SK-N-SH (cell line): ENCODE results near the gene OPHN1. TPM values are rescaled to one million over a fixed set of nuclear protein-coding genes. Genes with fewer than 3 reads are reported as not detected.

Source experiments
- CTCF ChIA-PET: fragments of 300-600, 350-600 bp; formaldehyde crosslinking; extraction: SDS; loops from one replicate; lab custom pipeline; 2021; lab: Yijun Ruan, JAX
- POLR2A ChIA-PET: fragments of 350-600 bp; sonication (Branson Sonifier 250); formaldehyde crosslinking; extraction: SDS; loops from one replicate; lab custom pipeline; 2020; ENCODE audit warnings: antibody characterized with exemption, inconsistent platforms; lab: Yijun Ruan, JAX
- DNase-seq: peaks from one replicate; pipeline ENCODE4 v3.0.0; 2012
- H2AFZ ChIP-seq: fragments of 200-600 bp; sonication (generic); 2 replicates; pipeline ENCODE4 v1.8.1; 2016; ENCODE audit warnings: antibody characterized with exemption, mild to moderate bottlenecking, low read depth
- H3F3A ChIP-seq: fragments of 200-600 bp; sonication (generic); replicated peaks from 2 replicates; pipeline ENCODE3; 2016; ENCODE audit warnings: antibody characterized with exemption, mild to moderate bottlenecking; ENCODE audit not compliant: insufficient read depth
- H3K27ac ChIP-seq, 2 experiments: fragments of 200-500 bp in 1 of 2; fragments of 200-600 bp in 1 of 2; sonication (Bioruptor generic) in 1 of 2; sonication (generic), shearing (Covaris generic) in 1 of 2; 2 replicates each; pipeline versions ENCODE4 v1.5.1 to v1.6.1; 2014 to 2016; ENCODE audit warnings: low read depth in 2 of 2, inconsistent platforms in 1 of 2, low read length in 1 of 2, mild to moderate bottlenecking in 1 of 2, mixed read lengths in 1 of 2
- H3K27me3 ChIP-seq: fragments of 200-600 bp; sonication (generic), shearing (Covaris generic); 2 replicates; pipeline ENCODE4 v1.6.1; 2016; ENCODE audit warnings: mixed run types; ENCODE audit not compliant: insufficient read depth
- H3K36me3 ChIP-seq, 2 experiments: fragments of 200-500 bp in 1 of 2; fragments of 200-600 bp in 1 of 2; sonication (Bioruptor generic) in 1 of 2; sonication (generic) in 1 of 2; replicated peaks in 1 of 2; 2 replicates each; pipeline versions ENCODE3 to v1.5.1; 2014 to 2016; ENCODE audit warnings: low read length in 1 of 2, mild to moderate bottlenecking in 1 of 2; ENCODE audit not compliant: insufficient read depth in 2 of 2, control insufficient read depth in 1 of 2
- H3K4me1 ChIP-seq, 2 experiments: fragments of 200-500 bp in 1 of 2; fragments of 200-600 bp in 1 of 2; sonication (Bioruptor generic) in 1 of 2; sonication (generic), shearing (Covaris generic) in 1 of 2; 2 replicates each; pipeline versions ENCODE4 v1.5.1 to v1.6.1; 2014 to 2016; ENCODE audit warnings: low read depth in 1 of 2, low read length in 1 of 2, mixed run types in 1 of 2; ENCODE audit not compliant: insufficient read depth in 2 of 2, control insufficient read depth in 1 of 2
- H3K4me2 ChIP-seq: fragments of 200-600 bp; sonication (generic), shearing (Covaris generic); 2 replicates; pipeline ENCODE4 v1.6.1; 2017; ENCODE audit warnings: mixed run types
- H3K4me3 ChIP-seq, 2 experiments: fragments of 200-500 bp in 1 of 2; fragments of 200-600 bp in 1 of 2; sonication (Bioruptor generic) in 1 of 2; sonication (generic), shearing (Covaris generic) in 1 of 2; 2 replicates each; pipeline versions ENCODE4 v1.5.1 to v1.8.1; 2014 to 2016; ENCODE audit warnings: low read depth in 2 of 2, inconsistent platforms in 1 of 2, low read length in 1 of 2, mild to moderate bottlenecking in 1 of 2, mixed read lengths in 1 of 2, moderate library complexity in 1 of 2
- H3K79me2 ChIP-seq: fragments of 200-600 bp; sonication (generic); 2 replicates; pipeline ENCODE4 v1.8.1; 2017; ENCODE audit warnings: mild to moderate bottlenecking; ENCODE audit not compliant: insufficient read depth
- H3K9ac ChIP-seq: fragments of 200-600 bp; sonication (generic); 2 replicates; pipeline ENCODE4 v1.6.1; 2017; ENCODE audit warnings: mixed run types
- H3K9me2 ChIP-seq: fragments of 200-600 bp; sonication (generic); 2 replicates; pipeline ENCODE4 v1.6.1; 2017; ENCODE audit warnings: mixed run types
- H3K9me3 ChIP-seq: fragments of 200-600 bp; sonication (generic); 2 replicates; pipeline ENCODE4 v1.6.1; 2017; ENCODE audit warnings: mixed run types, mild to moderate bottlenecking, moderate library complexity
- H4K20me1 ChIP-seq: fragments of 200-600 bp; sonication (generic); 2 replicates; pipeline ENCODE4 v1.6.1; 2017; ENCODE audit warnings: mild to moderate bottlenecking, mixed run types; ENCODE audit not compliant: insufficient read depth
- CHD2 ChIP-seq: fragments of 150-350 bp; IDR thresholded peaks from 2 replicates; pipeline ENCODE4 v1.6.1; 2018; ENCODE audit warnings: low read length; ENCODE audit not compliant: partially characterized antibody
- ELF1 ChIP-seq: IDR thresholded peaks from 2 replicates; pipeline ENCODE4 v1.4.0; 2012
- FOXJ3 ChIP-seq: sonication (generic); formaldehyde crosslinking; IDR thresholded peaks from 2 replicates; pipeline ENCODE4 v1.5.1; 2020; ENCODE audit warnings: mild to moderate bottlenecking, missing genetic modification reagents
- GABPA ChIP-seq: IDR thresholded peaks from 2 replicates; pipeline ENCODE4 v1.4.0; 2012; ENCODE audit warnings: low read depth, mild to moderate bottlenecking
- JUND ChIP-seq: IDR thresholded peaks from 2 replicates; pipeline ENCODE4 v1.4.0; 2012
- MAX ChIP-seq: IDR thresholded peaks from 2 replicates; pipeline ENCODE4 v1.4.0; 2012; ENCODE audit warnings: low read depth
- MEF2A ChIP-seq: IDR thresholded peaks from 2 replicates; pipeline ENCODE4 v1.4.0; 2012; ENCODE audit warnings: low read depth, borderline replicate concordance
- MXI1 ChIP-seq: IDR thresholded peaks from 2 replicates; pipeline ENCODE4 v1.6.1; 2012; ENCODE audit warnings: mild to moderate bottlenecking, low read depth, low read length, improper control_type of control experiment
- NRF1 ChIP-seq: IDR thresholded peaks from 2 replicates; pipeline ENCODE4 v1.6.1; 2012; ENCODE audit warnings: low read depth, mild to moderate bottlenecking, low read length
- RAD21 ChIP-seq: IDR thresholded peaks from 2 replicates; pipeline ENCODE4 v1.6.1; 2012; ENCODE audit warnings: mild to moderate bottlenecking, low read length
- RFX5 ChIP-seq: IDR thresholded peaks from 2 replicates; pipeline ENCODE4 v1.6.1; 2012; ENCODE audit warnings: mild to moderate bottlenecking, improper control_type of control experiment, low read length
- SIN3A ChIP-seq: IDR thresholded peaks from 2 replicates; pipeline ENCODE4 v1.6.1; 2012; ENCODE audit warnings: low read depth, mild to moderate bottlenecking, low read length, moderate library complexity, borderline replicate concordance
- SMC3 ChIP-seq: IDR thresholded peaks from 2 replicates; pipeline ENCODE4 v1.6.1; 2012; ENCODE audit warnings: low read depth, low read length, improper control_type of control experiment
- TAF1 ChIP-seq: IDR thresholded peaks from 2 replicates; pipeline ENCODE4 v1.6.1; 2012; ENCODE audit warnings: low read depth, mild to moderate bottlenecking, low read length, moderate library complexity, borderline replicate concordance
- TCF12 ChIP-seq: IDR thresholded peaks from 2 replicates; pipeline ENCODE4 v1.4.0; 2012
- YY1 ChIP-seq: IDR thresholded peaks from 2 replicates; pipeline ENCODE4 v1.4.0; 2012; ENCODE audit warnings: low read depth, mild to moderate bottlenecking
- WGBS: methylation state at CpG from one replicate; pipeline ENCODE4 v1.1.6; 2017; ENCODE audit warnings: low lambda C conversion rate; 5-methylcytosine and 5-hydroxymethylcytosine counted together
- polyA plus RNA-seq, 3 experiments: library from polyadenylated mRNA; depleted of rRNA; stranded (reverse); fragments of >200 nt; gene quantifications; 2 replicates each; pipeline ENCODE4 v1.2.3, GENCODE V29; 2012
- TF ChIP-seq, protein P1 (sequence below): fragments of 150-350 bp; IDR thresholded peaks from 2 replicates; pipeline ENCODE4 v1.6.1; 2016; ENCODE audit warnings: mild to moderate bottlenecking, low read depth, low read length
- TF ChIP-seq, protein P2 (sequence below): fragments of 150-350 bp; IDR thresholded peaks from 2 replicates; pipeline ENCODE4 v1.6.1; 2017; ENCODE audit warnings: antibody characterized with exemption, low read length, low read depth, borderline replicate concordance
- TF ChIP-seq, protein P3 (sequence below): IDR thresholded peaks from 2 replicates; pipeline ENCODE4 v1.6.1; 2012; ENCODE audit warnings: mild to moderate bottlenecking, low read depth, low read length, moderate library complexity
- TF ChIP-seq, protein P4 (sequence below): IDR thresholded peaks from 2 replicates; pipeline ENCODE4; 2012

Gene OPHN1
- polyA plus RNA-seq, 1 of the 3 experiments (the other 2 are of a cell fraction): 1.7 TPM

GRCh38 chrX:68186552-68187262 is 246.6 kb downstream of the OPHN1 start:
- Histone ChIP-seq H3K79me2 (no peaks in the 10 kb centered on the region), H3K9ac (no peak overlapping the region), H3K9me2 (no peaks in the 10 kb centered on the region), H3K4me2 (no peak overlapping the region), H2AFZ (no peak overlapping the region), H4K20me1 (no peaks in the 10 kb centered on the region), H3K36me3 (no peaks in the 10 kb centered on the region), H3K4me1 (no peaks in the 10 kb centered on the region), H3K9me3 (no peaks in the 10 kb centered on the region), H3F3A (no peaks in the 10 kb centered on the region), H3K27ac (no peak overlapping the region), H3K4me3 (no peak overlapping the region), H3K27me3 (no peaks in the 10 kb centered on the region)
- CTCF ChIA-PET: interaction anchor here (2.0 kb wide), 1 partner anchor 10 kb away, joined by 7 read pairs; no protein-coding TSS in a partner anchor
- 19% methylated on average over 2 of the region's 2 CpGs for WGBS
- POLR2A ChIA-PET: no interaction called here
- TF ChIP-seq SIN3A (no peak), SMC3 (no peak), ELF1 (no peak), MAX (no peak), GABPA (no peak), MXI1 (no peak), YY1 (no peak), NRF1 (no peak), RAD21 (no peak), JUND (no peak), MEF2A (no peak), RFX5 (no peak), FOXJ3 (CRISPR knock-in tag) (no peak), TAF1 (no peak), CHD2 (no peak), TCF12 (no peak)
- TF ChIP-seq, protein P1, sequence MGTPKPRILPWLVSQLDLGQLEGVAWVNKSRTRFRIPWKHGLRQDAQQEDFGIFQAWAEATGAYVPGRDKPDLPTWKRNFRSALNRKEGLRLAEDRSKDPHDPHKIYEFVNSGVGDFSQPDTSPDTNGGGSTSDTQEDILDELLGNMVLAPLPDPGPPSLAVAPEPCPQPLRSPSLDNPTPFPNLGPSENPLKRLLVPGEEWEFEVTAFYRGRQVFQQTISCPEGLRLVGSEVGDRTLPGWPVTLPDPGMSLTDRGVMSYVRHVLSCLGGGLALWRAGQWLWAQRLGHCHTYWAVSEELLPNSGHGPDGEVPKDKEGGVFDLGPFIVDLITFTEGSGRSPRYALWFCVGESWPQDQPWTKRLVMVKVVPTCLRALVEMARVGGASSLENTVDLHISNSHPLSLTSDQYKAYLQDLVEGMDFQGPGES: no peak
- TF ChIP-seq, protein P2, sequence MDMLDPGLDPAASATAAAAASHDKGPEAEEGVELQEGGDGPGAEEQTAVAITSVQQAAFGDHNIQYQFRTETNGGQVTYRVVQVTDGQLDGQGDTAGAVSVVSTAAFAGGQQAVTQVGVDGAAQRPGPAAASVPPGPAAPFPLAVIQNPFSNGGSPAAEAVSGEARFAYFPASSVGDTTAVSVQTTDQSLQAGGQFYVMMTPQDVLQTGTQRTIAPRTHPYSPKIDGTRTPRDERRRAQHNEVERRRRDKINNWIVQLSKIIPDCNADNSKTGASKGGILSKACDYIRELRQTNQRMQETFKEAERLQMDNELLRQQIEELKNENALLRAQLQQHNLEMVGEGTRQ: no peak
- TF ChIP-seq, protein P3, sequence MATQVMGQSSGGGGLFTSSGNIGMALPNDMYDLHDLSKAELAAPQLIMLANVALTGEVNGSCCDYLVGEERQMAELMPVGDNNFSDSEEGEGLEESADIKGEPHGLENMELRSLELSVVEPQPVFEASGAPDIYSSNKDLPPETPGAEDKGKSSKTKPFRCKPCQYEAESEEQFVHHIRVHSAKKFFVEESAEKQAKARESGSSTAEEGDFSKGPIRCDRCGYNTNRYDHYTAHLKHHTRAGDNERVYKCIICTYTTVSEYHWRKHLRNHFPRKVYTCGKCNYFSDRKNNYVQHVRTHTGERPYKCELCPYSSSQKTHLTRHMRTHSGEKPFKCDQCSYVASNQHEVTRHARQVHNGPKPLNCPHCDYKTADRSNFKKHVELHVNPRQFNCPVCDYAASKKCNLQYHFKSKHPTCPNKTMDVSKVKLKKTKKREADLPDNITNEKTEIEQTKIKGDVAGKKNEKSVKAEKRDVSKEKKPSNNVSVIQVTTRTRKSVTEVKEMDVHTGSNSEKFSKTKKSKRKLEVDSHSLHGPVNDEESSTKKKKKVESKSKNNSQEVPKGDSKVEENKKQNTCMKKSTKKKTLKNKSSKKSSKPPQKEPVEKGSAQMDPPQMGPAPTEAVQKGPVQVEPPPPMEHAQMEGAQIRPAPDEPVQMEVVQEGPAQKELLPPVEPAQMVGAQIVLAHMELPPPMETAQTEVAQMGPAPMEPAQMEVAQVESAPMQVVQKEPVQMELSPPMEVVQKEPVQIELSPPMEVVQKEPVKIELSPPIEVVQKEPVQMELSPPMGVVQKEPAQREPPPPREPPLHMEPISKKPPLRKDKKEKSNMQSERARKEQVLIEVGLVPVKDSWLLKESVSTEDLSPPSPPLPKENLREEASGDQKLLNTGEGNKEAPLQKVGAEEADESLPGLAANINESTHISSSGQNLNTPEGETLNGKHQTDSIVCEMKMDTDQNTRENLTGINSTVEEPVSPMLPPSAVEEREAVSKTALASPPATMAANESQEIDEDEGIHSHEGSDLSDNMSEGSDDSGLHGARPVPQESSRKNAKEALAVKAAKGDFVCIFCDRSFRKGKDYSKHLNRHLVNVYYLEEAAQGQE: no peak
- TF ChIP-seq, protein P4, sequence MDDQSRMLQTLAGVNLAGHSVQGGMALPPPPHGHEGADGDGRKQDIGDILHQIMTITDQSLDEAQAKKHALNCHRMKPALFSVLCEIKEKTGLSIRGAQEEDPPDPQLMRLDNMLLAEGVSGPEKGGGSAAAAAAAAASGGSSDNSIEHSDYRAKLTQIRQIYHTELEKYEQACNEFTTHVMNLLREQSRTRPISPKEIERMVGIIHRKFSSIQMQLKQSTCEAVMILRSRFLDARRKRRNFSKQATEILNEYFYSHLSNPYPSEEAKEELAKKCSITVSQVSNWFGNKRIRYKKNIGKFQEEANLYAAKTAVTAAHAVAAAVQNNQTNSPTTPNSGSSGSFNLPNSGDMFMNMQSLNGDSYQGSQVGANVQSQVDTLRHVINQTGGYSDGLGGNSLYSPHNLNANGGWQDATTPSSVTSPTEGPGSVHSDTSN: no peak
- DNase-seq: no peak
